GM19372 (cell line): ENCODE measurements around the gene ENTPD1.
A peak's percentile ranks its signal among the peaks of the same experiment; 100 is the strongest.
"Not testable (repeated sequence)": the region's sequence is repeated elsewhere in the genome, so short reads cannot be mapped to it uniquely, and the experiment has no call there.

Experiments
- ATAC-seq: cut with Tn5 transposase; IDR thresholded peaks from one replicate; pipeline ENCODE4 v1.9.1; 2021; ENCODE audit warnings: mild to moderate bottlenecking, low read depth, moderate library complexity; ENCODE audit not compliant: unreplicated experiment

Gene ENTPD1

GRCh38 chr10:95907456-95908253 lies 151.7 kb downstream of the ENTPD1 start, which contains the start of gene CC2D2B:
Gene CC2D2B (plus strand): TSS chr10:95907975. CDS start chr10:95911324, 3,349 bp downstream.
- ATAC-seq, result peak; percentile 77

GRCh38 chr10:95908450-95908849 lies 152.5 kb downstream of the ENTPD1 start:
- ATAC-seq, result no peak

GRCh38 chr10:95909561-95909960 lies 153.6 kb downstream of the ENTPD1 start:
- no peak for ATAC-seq

GRCh38 chr10:95916039-95916438 lies 160.1 kb downstream of the ENTPD1 start:
- ATAC-seq, result not testable (repeated sequence)
